Neural crest cell (in vitro differentiated cells): ENCODE data around the gene APBA2. TPM values are rescaled to one million over a fixed set of nuclear protein-coding genes. Genes with fewer than 3 reads are reported as not detected.

ENCODE experiments used
- DNase-seq: peaks from one replicate; pipeline ENCODE4 v3.0.0; 2021; ENCODE audit warnings: low read depth, mixed read lengths, low spot score
- H3K27ac Mint-ChIP-seq: one replicate; pipeline ENCODE4 v1.8.0; 2021; ENCODE audit warnings: mild to moderate bottlenecking, mixed read lengths; ENCODE audit not compliant: unreplicated experiment
- H3K27me3 Mint-ChIP-seq: 2 replicates; pipeline ENCODE4 v1.8.0; 2021; ENCODE audit warnings: low read depth, mild to moderate bottlenecking, mixed read lengths
- H3K36me3 Mint-ChIP-seq: 2 replicates; pipeline ENCODE4 v1.8.0; 2021; ENCODE audit warnings: low read depth, mild to moderate bottlenecking, mixed read lengths
- H3K4me1 Mint-ChIP-seq: 2 replicates; pipeline ENCODE4 v1.8.0; 2021; ENCODE audit warnings: mixed read lengths
- H3K4me3 Mint-ChIP-seq: one replicate; pipeline ENCODE4 v1.8.0; 2021; ENCODE audit warnings: mild to moderate bottlenecking, mixed read lengths
- H3K9me3 Mint-ChIP-seq: 2 replicates; pipeline ENCODE4 v1.8.0; 2021; ENCODE audit warnings: mixed read lengths
- total RNA-seq: library from RNA; stranded (reverse); gene quantifications from 2 replicates; pipeline ENCODE4 v1.2.1, GENCODE V29; 2021
- TF ChIP-seq, protein P1 (sequence below): fragments of 200-600 bp; sonication (generic); conservative IDR thresholded peaks from 2 replicates; pipeline ENCODE4 v1.5.0; 2021; ENCODE audit warnings: antibody characterized with exemption, mild to moderate bottlenecking

APBA2 gene
- total RNA-seq, 1 donor from 2014 or later = 79.9 TPM

DNA sequence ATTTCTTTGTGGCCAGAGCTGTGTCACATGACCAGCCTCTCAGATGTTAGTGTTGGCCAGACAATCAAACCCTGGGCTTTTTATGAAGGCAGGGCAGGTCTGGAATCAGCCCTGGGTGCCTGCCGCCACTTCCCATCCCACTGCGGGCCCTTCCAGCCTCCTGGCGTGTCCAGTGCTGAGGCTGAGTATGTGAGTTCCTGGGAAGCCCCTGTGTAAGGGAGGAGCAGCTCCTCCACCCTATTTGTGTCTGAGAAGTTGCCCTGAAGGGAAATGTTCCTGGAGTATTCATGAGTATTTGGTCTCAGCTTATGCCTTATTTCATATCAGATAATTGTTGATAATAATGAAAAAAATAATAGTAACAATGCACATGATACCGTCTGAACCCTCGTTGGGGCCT, 193.7 kb downstream of the APBA2 start:
- H3K27ac Mint-ChIP-seq = peak overlapping the region; percentile 54
- peaks cover 17% of the 10 kb centered on the region for H3K36me3 Mint-ChIP-seq
- no peak for DNase-seq
- H3K27me3 Mint-ChIP-seq = no peaks in the 10 kb centered on the region
- H3K4me3 Mint-ChIP-seq = no peak overlapping the region
- H3K9me3 Mint-ChIP-seq = no peaks in the 10 kb centered on the region
- peaks cover 7% of the 10 kb centered on the region for H3K4me1 Mint-ChIP-seq
- TF ChIP-seq, protein P1, sequence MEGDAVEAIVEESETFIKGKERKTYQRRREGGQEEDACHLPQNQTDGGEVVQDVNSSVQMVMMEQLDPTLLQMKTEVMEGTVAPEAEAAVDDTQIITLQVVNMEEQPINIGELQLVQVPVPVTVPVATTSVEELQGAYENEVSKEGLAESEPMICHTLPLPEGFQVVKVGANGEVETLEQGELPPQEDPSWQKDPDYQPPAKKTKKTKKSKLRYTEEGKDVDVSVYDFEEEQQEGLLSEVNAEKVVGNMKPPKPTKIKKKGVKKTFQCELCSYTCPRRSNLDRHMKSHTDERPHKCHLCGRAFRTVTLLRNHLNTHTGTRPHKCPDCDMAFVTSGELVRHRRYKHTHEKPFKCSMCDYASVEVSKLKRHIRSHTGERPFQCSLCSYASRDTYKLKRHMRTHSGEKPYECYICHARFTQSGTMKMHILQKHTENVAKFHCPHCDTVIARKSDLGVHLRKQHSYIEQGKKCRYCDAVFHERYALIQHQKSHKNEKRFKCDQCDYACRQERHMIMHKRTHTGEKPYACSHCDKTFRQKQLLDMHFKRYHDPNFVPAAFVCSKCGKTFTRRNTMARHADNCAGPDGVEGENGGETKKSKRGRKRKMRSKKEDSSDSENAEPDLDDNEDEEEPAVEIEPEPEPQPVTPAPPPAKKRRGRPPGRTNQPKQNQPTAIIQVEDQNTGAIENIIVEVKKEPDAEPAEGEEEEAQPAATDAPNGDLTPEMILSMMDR = no peak

DNA sequence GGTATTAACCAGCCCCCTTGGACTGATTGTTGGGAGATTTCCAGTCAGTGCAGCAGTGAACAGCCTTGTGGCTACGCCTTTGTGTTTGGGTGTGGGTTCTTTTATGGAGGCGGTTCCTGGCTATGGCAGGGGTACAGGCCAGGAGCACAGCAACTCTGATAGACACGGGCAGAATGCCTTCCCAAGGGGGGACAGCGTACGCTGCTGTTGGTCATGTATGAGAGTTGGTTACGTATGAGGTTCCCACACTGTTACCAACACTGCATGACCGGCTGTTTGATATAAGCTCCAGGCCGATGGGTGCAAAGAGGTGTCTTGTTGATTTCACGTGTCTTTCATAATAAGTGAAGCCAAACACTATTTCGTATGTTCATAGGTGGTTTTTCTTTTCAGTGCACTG, 196.0 kb downstream of the APBA2 start:
- peaks cover 5% of the 10 kb centered on the region for H3K9me3 Mint-ChIP-seq
- H3K36me3 Mint-ChIP-seq = peaks cover 24% of the 10 kb centered on the region
- TF ChIP-seq, protein P1 = no peak
- no peak for DNase-seq
- no peak overlapping the region for H3K4me3 Mint-ChIP-seq
- H3K27me3 Mint-ChIP-seq = no peaks in the 10 kb centered on the region
- peaks cover 7% of the 10 kb centered on the region for H3K4me1 Mint-ChIP-seq
- H3K27ac Mint-ChIP-seq = no peak overlapping the region

DNA sequence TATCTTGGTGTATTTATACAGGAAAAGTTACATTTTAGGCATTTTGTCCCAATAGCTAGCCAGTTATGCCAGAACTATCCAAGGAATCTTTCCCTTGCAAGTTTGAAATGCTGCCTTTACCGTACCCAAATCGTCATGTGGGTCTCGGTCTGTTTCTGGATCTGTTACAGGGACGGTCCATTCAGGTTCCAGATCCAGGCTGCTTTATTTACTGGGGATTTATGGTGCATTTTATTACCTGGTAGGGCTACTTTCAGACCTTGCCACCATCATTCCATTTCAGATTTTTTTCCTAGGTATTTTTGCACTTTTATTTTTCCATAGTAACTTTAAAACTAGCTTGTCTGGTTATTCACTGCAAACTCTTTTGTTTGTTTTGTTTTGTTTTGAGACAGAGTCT, 197.4 kb downstream of the APBA2 start:
- Mint-ChIP-seq H3K36me3 (peaks cover 17% of the 10 kb centered on the region), H3K4me1 (peaks cover 7% of the 10 kb centered on the region), H3K27me3 (no peaks in the 10 kb centered on the region), H3K27ac (no peak overlapping the region), H3K9me3 (peaks cover 5% of the 10 kb centered on the region), H3K4me3 (no peak overlapping the region)
- TF ChIP-seq, protein P1 = no peak
- DNase-seq = no peak

DNA sequence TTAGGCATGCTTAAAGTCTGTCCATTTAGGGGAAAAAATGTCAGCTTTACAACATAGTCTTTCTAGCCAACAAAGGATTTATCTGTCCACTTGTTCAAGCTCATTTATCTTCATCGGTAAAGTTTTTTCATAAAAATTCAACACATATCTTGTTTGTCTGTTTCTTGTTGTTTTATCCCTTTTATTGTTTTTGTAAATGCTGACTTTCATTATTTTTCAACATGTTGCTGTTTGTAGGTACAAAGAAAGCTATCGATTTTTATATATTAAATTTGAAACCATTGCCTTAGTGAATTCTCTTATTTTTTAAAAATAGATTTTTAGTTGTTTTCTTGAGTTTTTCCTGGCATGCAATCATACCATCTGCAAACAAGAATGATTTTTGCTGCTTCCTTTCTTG, 198.1 kb downstream of the APBA2 start:
- H3K27me3 Mint-ChIP-seq = no peaks in the 10 kb centered on the region
- TF ChIP-seq, protein P1 = no peak
- peaks cover 13% of the 10 kb centered on the region for H3K4me1 Mint-ChIP-seq
- H3K9me3 Mint-ChIP-seq = peaks cover 5% of the 10 kb centered on the region
- no peak overlapping the region for H3K27ac Mint-ChIP-seq
- no peak overlapping the region for H3K4me3 Mint-ChIP-seq
- no peak for DNase-seq
- H3K36me3 Mint-ChIP-seq = peaks cover 14% of the 10 kb centered on the region

DNA sequence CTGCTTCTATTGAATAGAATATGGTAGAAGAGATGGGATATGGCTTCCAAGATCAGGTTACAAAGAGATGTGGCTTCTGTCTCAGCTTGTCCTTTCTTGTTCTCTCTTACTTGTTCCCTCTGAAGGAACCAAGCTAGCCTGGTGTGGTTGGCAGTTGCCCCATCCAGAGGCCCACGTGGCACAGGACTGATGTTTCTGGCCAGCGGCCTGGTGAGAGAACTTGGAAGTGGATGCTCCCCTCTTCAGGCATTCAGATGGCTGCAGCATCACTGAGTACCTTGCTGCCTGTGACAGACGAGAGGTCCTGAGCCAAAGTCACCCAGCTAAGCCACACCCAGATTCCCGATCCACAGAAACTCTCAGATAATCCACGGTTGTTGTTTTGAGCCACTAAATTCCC, 200.2 kb downstream of the APBA2 start:
- peak overlapping the region; percentile 67 for H3K27ac Mint-ChIP-seq
- no peak for DNase-seq
- peaks cover 19% of the 10 kb centered on the region for H3K4me1 Mint-ChIP-seq
- peaks cover 5% of the 10 kb centered on the region for H3K9me3 Mint-ChIP-seq
- no peaks in the 10 kb centered on the region for H3K27me3 Mint-ChIP-seq
- H3K4me3 Mint-ChIP-seq = no peak overlapping the region
- TF ChIP-seq, protein P1 = no peak
- peaks cover 11% of the 10 kb centered on the region for H3K36me3 Mint-ChIP-seq

DNA sequence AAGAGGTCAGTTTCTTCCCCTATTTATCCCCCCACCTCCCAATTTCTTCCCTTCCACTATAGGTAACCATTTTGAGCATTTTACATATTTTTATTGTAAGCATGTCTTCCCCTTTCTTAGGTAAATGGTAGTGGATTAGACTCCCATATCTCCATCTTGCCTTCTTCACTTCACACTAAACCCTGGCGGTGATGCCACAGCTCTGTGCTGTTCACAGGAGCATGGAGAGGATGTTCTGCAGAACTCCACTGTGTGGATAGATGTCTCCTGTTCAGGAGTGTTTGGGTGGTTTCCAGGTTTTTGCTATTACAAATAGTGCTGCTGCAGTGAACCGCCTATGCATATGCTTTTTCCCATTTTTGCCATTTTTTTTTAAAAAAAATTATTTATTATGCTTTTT, 201.1 kb downstream of the APBA2 start:
- Mint-ChIP-seq H3K9me3 (peaks cover 5% of the 10 kb centered on the region), H3K4me3 (no peak overlapping the region), H3K27me3 (no peaks in the 10 kb centered on the region), H3K36me3 (peaks cover 9% of the 10 kb centered on the region), H3K27ac (no peak overlapping the region), H3K4me1 (peaks cover 18% of the 10 kb centered on the region)
- TF ChIP-seq, protein P1 = no peak
- DNase-seq = no peak
